GM12892 (cell line): ENCODE data around the gene TMEM242.
"Not testable (repeated sequence)": the region's sequence is repeated elsewhere in the genome, so short reads cannot be mapped to it uniquely, and the experiment has no call there.

Experiments
- DNase-seq: peaks from one replicate; pipeline ENCODE4 v3.0.0; 2011; ENCODE audit not compliant: insufficient read length
- FAIRE-seq: peaks from 2 replicates; lab custom pipeline; 2011; peaks lifted over from hg19 to GRCh38; lab: Jason Lieb, UNC
- POLR2A ChIP-seq: IDR thresholded peaks from 2 replicates; pipeline ENCODE4 v1.6.1; 2011; ENCODE audit warnings: low read depth, low read length, control low read depth
- POLR2AphosphoS5 ChIP-seq: IDR thresholded peaks from 2 replicates; pipeline ENCODE4 v1.6.1; 2011; ENCODE audit warnings: low read depth, low read length, control low read depth
- TAF1 ChIP-seq: IDR thresholded peaks from 2 replicates; pipeline ENCODE4 v1.6.1; 2011; ENCODE audit warnings: low read depth, mild to moderate bottlenecking, control low read depth, low read length, borderline replicate concordance

Gene TMEM242

DNA sequence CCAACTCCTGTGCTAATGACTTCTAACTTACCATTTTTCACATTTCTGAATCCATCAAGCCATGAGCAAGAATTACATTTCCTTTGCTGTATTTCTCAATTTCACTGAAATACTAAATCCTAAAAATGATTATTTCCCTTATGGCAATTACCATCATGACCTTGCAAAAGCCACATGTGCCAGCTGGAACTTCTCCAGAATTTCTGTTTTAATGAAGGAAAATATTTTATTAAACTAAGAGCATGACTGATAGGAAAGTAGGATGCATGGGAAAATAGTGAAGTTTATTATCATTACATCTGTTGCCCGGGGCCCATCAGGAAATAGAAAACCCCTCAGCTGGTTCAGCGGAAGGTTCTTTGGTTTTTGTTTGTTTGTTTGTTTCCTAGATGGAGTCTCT is 14.4 kb upstream of the TMEM242 start:
- DNase-seq (no peak), FAIRE-seq (no peak)
- TF ChIP-seq POLR2A = no peak
- TF ChIP-seq POLR2AphosphoS5 = no peak
- TF ChIP-seq TAF1 = no peak

DNA sequence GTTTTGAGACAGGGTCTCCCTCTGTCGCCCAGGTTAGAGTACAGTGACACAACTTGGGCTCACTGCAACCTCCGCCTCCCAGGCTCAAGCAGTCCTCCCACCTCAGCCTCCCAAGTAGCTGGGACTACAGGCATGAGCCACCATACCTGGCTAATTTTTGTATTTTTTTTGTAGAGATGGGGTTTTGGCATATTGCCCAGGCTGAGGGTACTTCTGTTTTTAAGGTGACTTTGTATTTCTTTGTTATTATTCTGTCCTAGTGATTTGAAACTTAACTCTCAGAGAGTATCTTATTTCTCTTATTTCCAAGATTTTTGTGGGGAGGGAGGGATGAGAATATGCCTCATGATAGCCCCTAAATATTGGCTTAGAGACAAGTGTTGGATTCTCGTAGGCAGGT is 14.0 kb upstream of the TMEM242 start:
- not testable (repeated sequence) for DNase-seq, FAIRE-seq

GRCh38 chr6:157335829-157336228 is 12.5 kb upstream of the TMEM242 start:
- DNase-seq = no peak
- TF ChIP-seq POLR2AphosphoS5 (no peak), TAF1 (no peak), POLR2A (no peak)
- FAIRE-seq = no peak

DNA sequence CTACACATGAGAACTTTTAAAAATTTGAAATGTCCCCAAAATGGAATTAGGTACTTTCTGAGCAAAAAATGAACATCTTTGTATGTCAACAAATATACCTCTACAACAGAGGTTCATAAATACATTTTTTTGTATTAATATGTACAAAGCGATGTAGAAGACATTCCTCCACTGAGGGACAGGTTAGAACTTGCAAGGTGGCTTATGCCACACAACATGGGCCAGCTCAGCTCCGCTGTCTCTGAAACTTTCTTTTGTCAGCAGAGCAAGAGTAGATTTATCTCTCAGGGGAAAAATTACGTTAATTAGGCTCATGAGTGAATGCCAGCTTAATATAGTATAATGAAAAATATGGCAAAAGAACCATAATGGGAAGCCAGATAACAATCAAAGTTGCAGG is 10.6 kb upstream of the TMEM242 start:
- no peak for FAIRE-seq
- TF ChIP-seq TAF1 = no peak
- TF ChIP-seq POLR2AphosphoS5 = no peak
- TF ChIP-seq POLR2A = no peak
- no peak for DNase-seq

DNA sequence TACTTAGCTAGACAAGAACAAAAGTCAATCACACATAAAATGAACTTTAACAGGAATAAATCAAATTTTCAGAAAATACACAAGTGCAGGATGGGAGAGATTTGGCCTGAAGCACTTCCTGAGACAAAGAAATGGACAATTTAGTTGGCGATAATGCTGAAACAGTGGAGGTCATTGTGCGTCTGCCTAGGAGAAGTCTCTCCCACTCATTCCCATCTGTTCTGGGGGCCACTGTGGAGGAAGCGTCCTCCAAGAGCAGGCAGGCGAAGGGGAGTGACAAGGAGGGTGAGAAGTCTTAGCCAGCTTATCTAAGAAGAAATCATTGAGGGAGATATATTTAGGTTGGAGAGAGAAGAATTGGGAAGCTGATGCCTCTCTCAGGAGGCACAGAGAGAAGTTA is 10.2 kb upstream of the TMEM242 start:
- no peak for DNase-seq
- FAIRE-seq = no peak
- TF ChIP-seq POLR2AphosphoS5 (no peak), POLR2A (no peak), TAF1 (no peak)

GRCh38 chr6:157332813-157333212 is 9.5 kb upstream of the TMEM242 start:
- no peak for DNase-seq
- no peak for FAIRE-seq
- TF ChIP-seq TAF1 (no peak), POLR2AphosphoS5 (no peak), POLR2A (no peak)

DNA sequence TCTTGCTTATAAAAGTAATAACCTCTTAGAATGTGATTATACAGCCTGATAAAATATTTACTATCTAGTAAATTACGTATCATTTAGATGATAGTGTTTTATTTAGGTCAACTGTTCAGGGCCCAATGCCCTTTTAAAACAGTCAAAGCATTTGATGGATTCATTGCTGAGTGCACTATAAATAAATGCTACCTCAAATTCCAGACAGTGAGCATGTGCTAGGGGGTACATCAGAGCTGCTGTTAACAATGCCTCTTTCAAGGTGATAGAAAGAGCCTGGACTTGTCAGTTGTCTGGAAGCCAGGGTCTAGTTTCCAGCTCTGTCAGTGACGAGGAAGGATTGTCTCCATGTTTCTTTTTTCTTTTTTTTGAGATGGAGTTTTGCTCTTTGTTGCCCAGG is 7.5 kb upstream of the TMEM242 start:
- FAIRE-seq = no peak
- DNase-seq = no peak
- TF ChIP-seq POLR2AphosphoS5 (no peak), TAF1 (no peak), POLR2A (no peak)

DNA sequence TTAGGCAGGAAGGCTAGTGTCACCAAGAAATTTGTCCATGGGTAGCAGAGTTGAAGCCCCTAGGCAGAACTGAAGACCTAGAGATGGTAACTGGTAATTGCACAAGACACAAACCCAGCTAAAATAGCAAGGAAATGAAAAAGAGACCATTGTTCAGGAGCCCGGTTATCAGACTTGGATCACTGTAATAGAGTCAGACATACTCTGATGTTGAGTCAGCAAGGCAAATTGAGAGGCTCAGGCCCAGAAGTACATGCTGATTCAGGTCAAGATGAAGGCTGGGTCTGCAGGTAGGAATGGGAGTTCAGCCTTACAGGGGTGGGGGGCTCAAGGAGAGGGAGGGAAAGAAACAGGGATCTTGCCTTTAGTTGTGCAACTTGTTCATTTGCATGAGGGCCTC is 6.5 kb upstream of the TMEM242 start:
- FAIRE-seq (no peak), DNase-seq (no peak)
- TF ChIP-seq POLR2AphosphoS5 (no peak), POLR2A (no peak), TAF1 (no peak)

DNA sequence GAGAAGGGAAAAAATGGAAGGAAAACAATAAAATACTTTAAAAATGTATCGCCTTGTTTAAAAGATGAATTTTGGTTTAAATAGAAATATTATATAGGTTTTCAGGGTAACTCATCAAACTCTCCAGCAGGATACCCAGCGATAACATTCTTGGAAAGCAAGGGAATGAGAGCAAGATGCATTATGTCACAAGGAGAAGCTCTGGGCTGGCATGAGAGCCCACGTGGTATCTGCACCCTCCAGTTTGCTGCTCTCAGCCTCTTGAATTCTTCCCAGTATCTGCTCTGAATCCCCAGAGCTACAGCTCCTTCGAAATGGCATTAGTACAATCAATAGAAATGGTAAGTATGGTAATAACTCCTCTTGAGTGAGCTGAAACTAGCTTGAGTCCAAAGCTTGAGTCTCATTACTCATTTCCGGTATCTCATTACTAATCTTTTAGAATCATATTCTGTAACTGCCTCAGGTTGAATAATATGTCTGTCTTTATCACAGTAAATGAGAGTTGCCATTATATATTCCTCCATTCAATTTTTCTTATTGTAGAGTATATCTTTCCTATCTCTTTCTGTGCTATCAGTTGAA is 4.9 kb upstream of the TMEM242 start:
- DNase-seq = no peak
- FAIRE-seq = no peak
- TF ChIP-seq POLR2AphosphoS5 (no peak), TAF1 (no peak), POLR2A (no peak)

DNA sequence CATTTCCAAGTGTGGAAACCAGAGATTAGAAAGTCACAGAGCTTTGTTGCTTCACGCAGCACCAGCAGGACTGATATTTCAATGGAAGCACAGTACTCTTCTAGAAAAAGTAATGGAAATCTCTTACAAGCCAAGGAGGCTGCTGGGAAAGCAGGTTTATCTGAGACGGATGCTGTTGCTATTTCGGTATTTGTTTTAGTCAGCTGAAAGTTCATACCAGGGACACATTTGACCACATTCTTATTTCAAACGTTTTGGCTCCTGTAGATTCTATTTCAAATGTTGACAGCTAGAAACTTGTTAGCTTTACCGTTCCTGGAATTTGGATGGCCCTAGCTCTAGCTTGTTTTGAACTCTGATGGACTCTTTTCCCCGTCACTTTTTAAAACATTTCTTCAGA is 3.7 kb upstream of the TMEM242 start:
- FAIRE-seq (no peak), DNase-seq (no peak)
- TF ChIP-seq TAF1 = no peak
- TF ChIP-seq POLR2A = no peak
- no peak for TF ChIP-seq POLR2AphosphoS5

DNA sequence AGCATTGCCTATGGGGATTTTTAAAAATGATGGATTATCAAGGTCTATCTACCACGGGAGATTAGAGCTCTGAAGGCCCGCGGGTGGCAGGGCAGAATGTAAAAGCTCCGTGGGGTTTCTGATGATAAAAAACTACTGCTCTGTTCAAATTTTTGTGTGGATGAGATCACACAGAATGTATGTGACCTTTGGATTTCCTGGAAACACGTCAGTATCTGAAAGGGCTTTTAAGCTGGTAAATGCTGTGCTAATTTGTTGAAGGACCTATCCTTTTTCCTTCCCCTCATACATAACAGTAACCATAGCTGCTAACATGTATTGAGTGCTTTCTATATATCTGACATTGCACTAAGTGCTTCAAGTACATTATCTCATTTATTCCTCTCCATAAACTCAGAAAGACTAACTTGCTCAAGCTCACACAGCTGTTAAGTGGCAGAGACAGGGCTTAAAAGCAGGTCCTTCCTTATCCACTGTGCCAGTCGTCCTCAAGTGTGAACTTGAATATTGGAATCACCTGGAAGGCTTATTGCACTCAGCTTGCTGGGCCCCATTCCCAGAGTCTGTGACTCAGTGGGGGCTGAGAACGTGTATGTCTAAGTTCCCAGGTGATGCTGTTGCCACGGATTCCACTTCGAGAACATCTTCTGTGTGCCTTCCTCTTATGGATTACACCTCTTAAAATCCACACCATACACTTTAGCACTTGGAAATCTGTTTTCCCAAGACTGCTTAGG is 1.9 kb upstream of the TMEM242 start:
- FAIRE-seq (no peak), DNase-seq (no peak)
- no peak for TF ChIP-seq POLR2AphosphoS5
- TF ChIP-seq POLR2A = no peak
- TF ChIP-seq TAF1 = no peak

GRCh38 chr6:157323966-157324300 is 614 bp upstream of the TMEM242 start:
- DNase-seq (no peak), FAIRE-seq (peak; percentile 78)
- no peak for TF ChIP-seq POLR2AphosphoS5
- no peak for TF ChIP-seq TAF1
- TF ChIP-seq POLR2A = no peak
